Measurements from ENCODE around the gene TMEM217. TPM values are rescaled to one million over a fixed set of nuclear protein-coding genes. Genes with fewer than 3 reads are reported as not detected.

TMEM217 gene
- total and polyA plus RNA-seq, 2 of the 8 experiments (the other 6 are each of a cell fraction or from before 2014, with no cell fraction given), result 0.60 to 1.1 TPM

DNA sequence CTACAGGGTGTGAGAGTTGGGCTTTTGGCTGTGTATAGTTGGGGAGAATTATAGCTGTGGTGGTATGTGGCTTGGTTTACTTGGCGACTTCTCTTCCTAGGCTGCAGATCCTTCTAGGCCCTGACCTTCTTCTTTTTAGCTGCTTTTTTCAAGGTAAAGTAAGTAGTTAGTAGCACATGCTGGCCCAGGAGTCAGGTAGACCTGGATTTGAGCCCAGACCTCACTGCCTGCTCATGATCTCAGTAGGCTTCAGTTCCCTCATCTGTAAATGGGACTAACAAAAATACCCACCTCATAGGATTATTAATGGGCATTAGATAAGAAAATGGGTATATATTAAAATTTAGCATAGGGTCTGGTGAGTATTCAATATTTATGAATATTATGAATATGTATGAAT lies 17.4 kb upstream of the TMEM217 start:
- H3K9me3 ChIP-seq (ENCODE audit: insufficient read depth in 2 of 2, low read depth in 1 of 2, low read length in 1 of 2), result no peaks in the 10 kb centered on the region
- no peak overlapping the region for H2AFZ ChIP-seq (ENCODE audit: low read length)
- H3K27ac ChIP-seq (ENCODE audit: low read depth, low read length), result no peak overlapping the region
- no peak overlapping the region for H3K56ac ChIP-seq (replicated peaks; ENCODE audit: insufficient read length, low read depth, low read length)
- no peak overlapping the region for H4K5ac ChIP-seq (ENCODE audit: insufficient read length, low read depth, low read length)
- H3K9ac ChIP-seq (replicated peaks in 1 of 4; ENCODE audit: extremely low read depth in 1 of 4, low read depth in 3 of 4, low read length in 3 of 4), result no peak overlapping the region
- H3K4me2 ChIP-seq (ENCODE audit: insufficient read depth in 1 of 2, low read depth in 2 of 2, low read length in 2 of 2), result no peak overlapping the region
- H3K23ac ChIP-seq (ENCODE audit: insufficient read length), result no peak overlapping the region
- 100% methylated on average over 1 of the region's 1 CpG; no CpG with 5 or more reads in 1 of the 2 experiments for WGBS, 2 experiments (ENCODE audit: extremely low coverage in 1 of 2, insufficient coverage in 1 of 2, insufficient read length in 1 of 2, insufficient replicate concordance in 2 of 2, low coverage in 1 of 2, low lambda C conversion rate in 2 of 2, missing lambda C conversion rate in 1 of 2)
- H4K8ac ChIP-seq (ENCODE audit: extremely low read depth, insufficient read depth, low read length), result no peak overlapping the region
- FAIRE-seq (no peak), DNase-seq (ENCODE audit: low read depth in 1 of 2, low spot score in 2 of 2) (no peak)
- no peaks in the 10 kb centered on the region; the same call in 1 of the 2 replicates for H3K79me1 ChIP-seq (ENCODE audit: low read depth, low read length)
- no peak overlapping the region for H2BK15ac ChIP-seq (ENCODE audit: low read length)
- H3K27me3 ChIP-seq (replicated peaks in 1 of 4; ENCODE audit: control insufficient read depth in 3 of 4, extremely low read depth in 1 of 4, insufficient read depth in 3 of 4, low read length in 3 of 4), result no peaks in the 10 kb centered on the region
- TF ChIP-seq GTF2F1 (IDR thresholded peaks at IDR 0.05; ENCODE audit: borderline replicate concordance, low read depth, low read length) (no peak), SUZ12 (IDR thresholded peaks at IDR 0.05; ENCODE audit: low read length) (no peak), SIX5 (IDR thresholded peaks at IDR 0.05; ENCODE audit: low read depth, low read length) (no peak), MAFK (IDR thresholded peaks at IDR 0.05; ENCODE audit: low read depth, low read length) (no peak), SIRT6 (IDR thresholded peaks at IDR 0.05; ENCODE audit: low read length) (no peak), SP1 (IDR thresholded peaks at IDR 0.05; ENCODE audit: low read depth, low read length) (no peak), SRF (IDR thresholded peaks at IDR 0.05; ENCODE audit: low read depth, low read length) (no peak), NANOG (IDR thresholded peaks at IDR 0.05; ENCODE audit: insufficient read depth, low read depth, low read length, poor library complexity, severe bottlenecking) (no peak), SIN3A (conservative IDR thresholded peaks at IDR 0.05 in 1 of 2, IDR thresholded peaks at IDR 0.05 in 1 of 2; ENCODE audit: low read depth in 1 of 2, low read length in 2 of 2) (no peak), FOSL1 (IDR thresholded peaks at IDR 0.05; ENCODE audit: insufficient read depth, low read depth, low read length) (no peak), GABPA (IDR thresholded peaks at IDR 0.05; ENCODE audit: borderline replicate concordance, insufficient read depth, low read length) (no peak), HDAC6 (IDR thresholded peaks at IDR 0.05; ENCODE audit: low read depth, low read length) (no peak), HDAC2 (IDR thresholded peaks at IDR 0.05; ENCODE audit: borderline replicate concordance in 1 of 2, low read depth in 2 of 2, low read length in 2 of 2) (no peak), YY1 (IDR thresholded peaks at IDR 0.05; ENCODE audit: low read depth, low read length) (no peak)
- no peak overlapping the region for H2AK5ac ChIP-seq (ENCODE audit: low read depth, low read length)
- H3K23me2 ChIP-seq (ENCODE audit: low read depth, low read length), result no peaks in the 10 kb centered on the region
- H4K20me1 ChIP-seq (replicated peaks in 1 of 2; ENCODE audit: control insufficient read depth in 1 of 2, insufficient read depth in 2 of 2, low read length in 2 of 2), result peaks cover 2 to 4% of the 10 kb centered on the region in 2 experiments
- no peak overlapping the region for H3K18ac ChIP-seq (ENCODE audit: extremely low read depth, low read length)
- H3K4ac ChIP-seq (replicated peaks; ENCODE audit: insufficient read length, low read depth, low read length), result no peak overlapping the region
- H3K14ac ChIP-seq (ENCODE audit: insufficient read length), result no peak overlapping the region
- no peak overlapping the region for H2BK20ac ChIP-seq (ENCODE audit: low read length)
- H4K91ac ChIP-seq (replicated peaks; ENCODE audit: insufficient read length, low read length), result no peak overlapping the region
- POLR2A ChIA-PET (ENCODE audit: partially characterized antibody), result no interaction called here
- CTCF ChIA-PET (ENCODE audit: partially characterized antibody), result interaction anchor here (0.7 to 1.5 kb wide), 2 partner anchors 9 to 509 kb away, joined by 3 read pairs; no protein-coding TSS in a partner anchor
- H3K36me3 ChIP-seq (ENCODE audit: control insufficient read depth in 2 of 4, insufficient read depth in 4 of 4, low read length in 3 of 4), result peaks cover 0 to 11% (median 7%) of the 10 kb centered on the region in 4 experiments; a peak in 5 of 8 replicates
- no peaks in the 10 kb centered on the region; a peak in 1 of 7 replicates for H3K4me1 ChIP-seq (replicated peaks in 1 of 4; ENCODE audit: control insufficient read depth in 3 of 4, insufficient read depth in 4 of 4, low read length in 3 of 4)
- H2BK12ac ChIP-seq (ENCODE audit: low read depth, low read length), result no peak overlapping the region
- no peak overlapping the region for H2BK5ac ChIP-seq (ENCODE audit: low read depth, low read length)
- peaks cover 0 to 20% of the 10 kb centered on the region in 2 experiments; a peak in 1 of 4 replicates for H3K79me2 ChIP-seq (ENCODE audit: control insufficient read depth in 1 of 2, insufficient read depth in 2 of 2, low read length in 2 of 2)
- no peak overlapping the region for H2BK120ac ChIP-seq (replicated peaks; ENCODE audit: low read depth, low read length)
- no peak overlapping the region for H3K4me3 ChIP-seq (ENCODE audit: extremely low read depth in 1 of 4, insufficient read depth in 2 of 4, low read depth in 3 of 4, low read length in 4 of 4)
